ENCODE results near the gene CPOX.
"Not testable (repeated sequence)": the region's sequence is repeated elsewhere in the genome, so short reads cannot be mapped to it uniquely, and the experiment has no call there.

Gene CPOX

GRCh38 chr3:98593046-98593936 is at the start of gene CPOX:
Gene CPOX, minus strand, starts transcription at chr3:98593611. Its CDS starts 107 bp downstream, at chr3:98593504.
- peak within 1 kb of the TSS; percentile 98 for H3K4me3 Mint-ChIP-seq
- no peaks in the 10 kb centered on the region for H3K9me3 Mint-ChIP-seq
- peak; percentile 90 for DNase-seq (ENCODE audit: low spot score)
- peak within 1 kb of the TSS; percentile 90 for H3K27ac Mint-ChIP-seq
- peaks cover 40% of the 10 kb centered on the region for H3K4me1 Mint-ChIP-seq (ENCODE audit: low read depth)
- H3K36me3 Mint-ChIP-seq (ENCODE audit: low read depth), result peaks cover 36% of the 10 kb centered on the region
- no peaks in the 10 kb centered on the region for H3K27me3 Mint-ChIP-seq (ENCODE audit: low read depth)

DNA sequence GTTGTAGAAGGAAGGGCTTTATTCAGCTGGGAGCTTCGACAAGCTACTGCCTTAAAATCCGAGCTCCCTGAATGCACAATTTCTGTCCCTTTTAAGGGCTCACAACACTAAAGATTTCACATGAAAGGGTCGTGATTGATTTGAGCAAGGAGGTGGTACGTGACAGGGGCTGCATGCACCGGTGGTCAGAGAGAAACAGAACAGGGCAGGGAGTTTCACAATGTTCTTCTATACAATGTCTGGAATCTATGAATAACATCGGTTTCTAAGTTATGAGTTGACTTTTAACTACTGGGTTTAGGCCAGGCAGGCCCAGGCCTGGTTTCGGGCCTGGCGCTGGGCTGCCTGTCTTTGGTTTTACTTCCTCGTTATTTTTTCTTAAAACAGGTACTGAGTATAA is 49.4 kb upstream of the CPOX start:
- H3K4me3 Mint-ChIP-seq; H3K36me3 Mint-ChIP-seq (ENCODE audit: low read depth); DNase-seq (ENCODE audit: low spot score); H3K4me1 Mint-ChIP-seq (ENCODE audit: low read depth); H3K9me3 Mint-ChIP-seq; H3K27ac Mint-ChIP-seq: not testable (repeated sequence)
- H3K27me3 Mint-ChIP-seq (ENCODE audit: low read depth), result peaks cover 15% of the 10 kb centered on the region

GRCh38 chr3:98641756-98642155 is 48.3 kb upstream of the CPOX start:
- not testable (repeated sequence) for H3K36me3 Mint-ChIP-seq (ENCODE audit: low read depth); DNase-seq (ENCODE audit: low spot score); H3K4me3 Mint-ChIP-seq; H3K4me1 Mint-ChIP-seq (ENCODE audit: low read depth); H3K27ac Mint-ChIP-seq; H3K9me3 Mint-ChIP-seq
- H3K27me3 Mint-ChIP-seq (ENCODE audit: low read depth), result peaks cover 16% of the 10 kb centered on the region

- peaks cover 23% of the 10 kb centered on the region for H3K27me3 Mint-ChIP-seq (ENCODE audit: low read depth)
Measured at GRCh38 chr3:98638515-98638914, 45.1 kb upstream of the CPOX start.

DNA sequence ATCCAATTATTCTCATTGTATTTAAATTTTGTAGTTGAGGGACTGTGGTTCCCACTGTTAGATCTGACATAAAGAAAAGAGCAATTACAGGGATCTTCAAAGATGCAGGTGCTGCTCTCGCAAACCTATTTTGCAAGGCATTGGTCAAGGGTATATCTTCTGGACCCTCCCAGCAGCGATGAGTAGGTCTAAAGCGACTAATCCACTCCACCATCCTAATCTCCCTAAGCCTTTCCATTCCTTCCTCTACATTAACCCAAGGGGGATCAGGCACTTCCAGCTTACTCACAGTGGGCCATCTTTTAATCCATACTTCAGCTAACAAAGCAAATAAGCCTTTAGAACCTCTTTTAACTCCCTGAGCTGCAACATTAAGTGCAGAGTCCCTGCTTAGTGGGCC is 37.0 kb upstream of the CPOX start:
- Mint-ChIP-seq H3K4me3 (no peak overlapping the region), H3K4me1 (ENCODE audit: low read depth) (no peaks in the 10 kb centered on the region), H3K9me3 (no peaks in the 10 kb centered on the region), H3K27ac (no peak overlapping the region), H3K27me3 (ENCODE audit: low read depth) (no peaks in the 10 kb centered on the region), H3K36me3 (ENCODE audit: low read depth) (no peaks in the 10 kb centered on the region)
- no peak for DNase-seq (ENCODE audit: low spot score)

More at GRCh38 chr3:98638515-98638914, 45.1 kb upstream of the CPOX start:
- DNase-seq (ENCODE audit: low spot score); H3K9me3 Mint-ChIP-seq; H3K4me1 Mint-ChIP-seq (ENCODE audit: low read depth); H3K27ac Mint-ChIP-seq; H3K4me3 Mint-ChIP-seq; H3K36me3 Mint-ChIP-seq (ENCODE audit: low read depth): not testable (repeated sequence)

DNA sequence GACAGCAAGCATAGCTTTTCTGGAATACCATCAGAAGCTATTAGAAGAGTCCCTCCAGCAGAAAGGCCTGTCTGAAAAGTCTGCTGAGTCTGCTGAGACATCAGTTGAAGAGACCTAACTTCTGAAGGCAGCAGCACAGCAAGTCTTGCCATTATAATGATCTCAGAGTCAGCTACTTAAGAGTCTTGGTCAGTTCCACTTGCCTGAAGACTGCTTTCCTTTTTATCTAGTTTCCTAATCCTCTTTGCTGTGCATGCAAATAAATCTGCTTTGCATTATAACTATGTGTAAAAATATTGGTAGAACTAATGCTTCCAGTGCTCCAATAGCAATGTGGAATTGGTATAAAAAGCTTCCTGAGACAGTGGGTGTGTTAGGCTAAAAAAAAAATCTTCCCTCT is 34.9 kb upstream of the CPOX start:
- H3K27me3 Mint-ChIP-seq (ENCODE audit: low read depth), result no peaks in the 10 kb centered on the region
- no peaks in the 10 kb centered on the region for H3K9me3 Mint-ChIP-seq
- H3K4me3 Mint-ChIP-seq, result no peak overlapping the region
- no peaks in the 10 kb centered on the region for H3K4me1 Mint-ChIP-seq (ENCODE audit: low read depth)
- DNase-seq (ENCODE audit: low spot score), result no peak
- H3K36me3 Mint-ChIP-seq (ENCODE audit: low read depth), result no peaks in the 10 kb centered on the region
- no peak overlapping the region for H3K27ac Mint-ChIP-seq

DNA sequence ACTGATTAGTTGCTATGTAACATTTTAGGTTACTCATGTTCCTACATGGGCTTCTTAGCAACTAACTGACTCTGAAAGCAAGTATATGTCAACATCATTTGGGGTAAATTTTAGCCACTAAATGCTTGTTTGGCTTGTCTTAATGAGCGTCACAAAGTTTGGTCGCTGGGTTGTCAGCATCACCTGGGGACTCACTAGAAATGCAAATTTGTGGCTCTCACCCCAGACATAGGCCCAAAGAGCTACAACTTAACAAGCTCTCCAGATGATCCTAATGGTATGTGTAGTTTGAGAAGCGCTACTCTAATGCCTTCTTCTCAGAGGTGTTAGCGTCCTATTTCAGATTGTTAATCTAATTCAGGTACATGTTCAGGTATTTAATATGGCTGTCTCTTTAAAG is 32.7 kb upstream of the CPOX start:
- no peak for DNase-seq (ENCODE audit: low spot score)
- no peak overlapping the region for H3K4me3 Mint-ChIP-seq
- no peaks in the 10 kb centered on the region for H3K27me3 Mint-ChIP-seq (ENCODE audit: low read depth)
- H3K27ac Mint-ChIP-seq, result no peak overlapping the region
- H3K9me3 Mint-ChIP-seq, result no peaks in the 10 kb centered on the region
- H3K4me1 Mint-ChIP-seq (ENCODE audit: low read depth), result no peaks in the 10 kb centered on the region
- no peaks in the 10 kb centered on the region for H3K36me3 Mint-ChIP-seq (ENCODE audit: low read depth)

GRCh38 chr3:98623572-98624280 is 30.3 kb upstream of the CPOX start:
- Mint-ChIP-seq H3K4me1 (ENCODE audit: low read depth) (no peaks in the 10 kb centered on the region), H3K36me3 (ENCODE audit: low read depth) (no peaks in the 10 kb centered on the region), H3K27ac (no peak overlapping the region), H3K4me3 (no peak overlapping the region), H3K9me3 (no peaks in the 10 kb centered on the region), H3K27me3 (ENCODE audit: low read depth) (no peaks in the 10 kb centered on the region)
- DNase-seq (ENCODE audit: low spot score), result no peak

DNA sequence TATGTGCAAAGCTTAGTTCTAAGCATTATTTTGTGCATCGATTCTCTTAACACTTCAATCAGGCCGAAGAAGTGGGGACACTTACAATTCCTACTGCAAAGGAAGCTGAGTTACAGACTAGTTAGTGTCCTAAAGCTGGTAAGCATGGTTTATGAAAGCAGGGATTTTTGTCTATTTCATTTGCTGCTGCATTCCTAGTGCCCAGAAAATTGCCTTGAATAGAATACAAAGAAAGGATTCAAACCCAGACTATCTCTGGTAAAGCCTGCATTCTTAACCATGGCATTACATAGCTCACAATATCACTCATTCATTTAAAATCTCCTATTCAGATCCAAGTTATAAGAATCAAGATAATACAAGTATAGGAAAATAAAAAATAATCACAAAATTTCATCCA is 24.4 kb upstream of the CPOX start:
- H3K27ac Mint-ChIP-seq, result no peak overlapping the region
- no peaks in the 10 kb centered on the region for H3K4me1 Mint-ChIP-seq (ENCODE audit: low read depth)
- no peak overlapping the region for H3K4me3 Mint-ChIP-seq

GRCh38 chr3:98613616-98614015 is 20.2 kb upstream of the CPOX start:
- Mint-ChIP-seq H3K9me3 (no peaks in the 10 kb centered on the region), H3K36me3 (ENCODE audit: low read depth) (no peaks in the 10 kb centered on the region), H3K27me3 (ENCODE audit: low read depth) (peaks cover 19% of the 10 kb centered on the region), H3K4me1 (ENCODE audit: low read depth) (no peaks in the 10 kb centered on the region), H3K27ac (no peak overlapping the region), H3K4me3 (no peak overlapping the region)
- DNase-seq (ENCODE audit: low spot score), result no peak

More for the DNA sequence above, 24.4 kb upstream of the CPOX start:
- no peaks in the 10 kb centered on the region for H3K36me3 Mint-ChIP-seq (ENCODE audit: low read depth)
- no peak for DNase-seq (ENCODE audit: low spot score)
- peaks cover 11% of the 10 kb centered on the region for H3K27me3 Mint-ChIP-seq (ENCODE audit: low read depth)
- no peaks in the 10 kb centered on the region for H3K9me3 Mint-ChIP-seq

DNA sequence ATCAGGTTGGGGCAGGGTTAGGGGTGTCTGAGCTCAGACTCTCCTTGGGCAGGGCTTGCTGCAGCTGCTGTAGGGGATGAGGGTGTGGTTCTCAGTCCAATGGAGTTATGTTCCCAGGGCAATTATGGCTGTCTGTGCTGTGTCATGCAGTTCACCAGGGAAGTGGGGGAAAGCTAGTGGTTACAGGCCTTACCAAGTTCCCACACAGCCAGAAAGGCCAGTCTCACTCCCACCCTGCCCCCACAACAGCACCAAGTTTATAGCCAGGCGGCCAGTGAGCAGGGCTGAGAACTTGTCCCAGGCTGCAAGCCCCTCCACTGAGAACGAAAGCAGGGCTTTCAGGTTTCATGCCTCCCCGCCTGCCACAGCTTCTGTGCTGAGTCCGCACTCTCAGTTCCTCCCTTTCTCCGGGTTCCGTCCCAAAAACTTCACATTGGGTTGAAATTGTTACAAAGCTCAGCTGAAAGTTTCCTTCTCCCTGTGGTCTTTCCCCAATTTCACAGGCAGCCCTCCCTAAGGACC is 19.6 kb upstream of the CPOX start:
- Mint-ChIP-seq H3K9me3 (no peaks in the 10 kb centered on the region), H3K27ac (no peak overlapping the region), H3K36me3 (ENCODE audit: low read depth) (no peaks in the 10 kb centered on the region), H3K4me1 (ENCODE audit: low read depth) (no peaks in the 10 kb centered on the region), H3K4me3 (no peak overlapping the region), H3K27me3 (ENCODE audit: low read depth) (peaks cover 17% of the 10 kb centered on the region)
- DNase-seq (ENCODE audit: low spot score), result no peak

GRCh38 chr3:98612587-98612986 is 19.2 kb upstream of the CPOX start:
- no peak overlapping the region for H3K4me3 Mint-ChIP-seq
- peaks cover 17% of the 10 kb centered on the region for H3K27me3 Mint-ChIP-seq (ENCODE audit: low read depth)
- H3K9me3 Mint-ChIP-seq, result no peaks in the 10 kb centered on the region
- no peak for DNase-seq (ENCODE audit: low spot score)
- no peaks in the 10 kb centered on the region for H3K4me1 Mint-ChIP-seq (ENCODE audit: low read depth)
- H3K27ac Mint-ChIP-seq, result no peak overlapping the region
- H3K36me3 Mint-ChIP-seq (ENCODE audit: low read depth), result no peaks in the 10 kb centered on the region

GRCh38 chr3:98608029-98608428 is 14.6 kb upstream of the CPOX start:
- Mint-ChIP-seq H3K27me3 (ENCODE audit: low read depth) (peaks cover 24% of the 10 kb centered on the region), H3K36me3 (ENCODE audit: low read depth) (no peaks in the 10 kb centered on the region), H3K4me1 (ENCODE audit: low read depth) (no peaks in the 10 kb centered on the region), H3K4me3 (no peak overlapping the region), H3K9me3 (no peaks in the 10 kb centered on the region), H3K27ac (no peak overlapping the region)
- no peak for DNase-seq (ENCODE audit: low spot score)

- DNase-seq (ENCODE audit: low spot score), result no peak
- H3K4me1 Mint-ChIP-seq (ENCODE audit: low read depth), result peaks cover 4% of the 10 kb centered on the region
- peaks cover 16% of the 10 kb centered on the region for H3K27me3 Mint-ChIP-seq (ENCODE audit: low read depth)
- H3K9me3 Mint-ChIP-seq, result no peaks in the 10 kb centered on the region
- H3K4me3 Mint-ChIP-seq, result no peak overlapping the region
- no peak overlapping the region for H3K27ac Mint-ChIP-seq
- no peaks in the 10 kb centered on the region for H3K36me3 Mint-ChIP-seq (ENCODE audit: low read depth)
Measured at GRCh38 chr3:98603580-98603979, 10.2 kb upstream of the CPOX start.
